GM03348 (cell line): ENCODE data around the gene SPARCL1.
A peak's percentile ranks its signal among the peaks of the same experiment; 100 is the strongest.

Source experiments
- DNase-seq: peaks from one replicate; pipeline ENCODE4 v3.0.0; 2012; ENCODE audit warnings: low spot score

SPARCL1 gene

GRCh38 chr4:87541521-87541920, 12.3 kb upstream of the SPARCL1 start:
- no peak for DNase-seq

GRCh38 chr4:87540146-87541058, 11.2 kb upstream of the SPARCL1 start:
- peak; percentile 19 for DNase-seq

- no peak for DNase-seq
These were observed 3.7 kb upstream of the SPARCL1 start for GRCh38 chr4:87532907-87533306.

- DNase-seq, result no peak
These were observed 2.9 kb upstream of the SPARCL1 start for GRCh38 chr4:87532109-87532508.

GRCh38 chr4:87531621-87532020, 2.4 kb upstream of the SPARCL1 start:
- no peak for DNase-seq

GRCh38 chr4:87530868-87531267, 1.7 kb upstream of the SPARCL1 start:
- DNase-seq, result peak; percentile 47

- no peak for DNase-seq
These were observed 1.1 kb upstream of the SPARCL1 start for GRCh38 chr4:87530229-87530628.

GRCh38 chr4:87527431-87528220, 1.6 kb downstream of the SPARCL1 start:
- no peak for DNase-seq

GRCh38 chr4:87525636-87526295, 3.4 kb downstream of the SPARCL1 start:
- DNase-seq, result no peak

GRCh38 chr4:87524456-87524855, 4.7 kb downstream of the SPARCL1 start:
- DNase-seq, result no peak

GRCh38 chr4:87523307-87523706, 5.9 kb downstream of the SPARCL1 start:
- no peak for DNase-seq

- DNase-seq, result no peak
These were observed 7.3 kb downstream of the SPARCL1 start for GRCh38 chr4:87521757-87522374.

GRCh38 chr4:87521319-87521718, 7.9 kb downstream of the SPARCL1 start:
- DNase-seq, result no peak

GRCh38 chr4:87517621-87518020, 11.6 kb downstream of the SPARCL1 start:
- DNase-seq, result no peak

- DNase-seq, result no peak
These were observed 12.5 kb downstream of the SPARCL1 start for GRCh38 chr4:87516683-87517082.

GRCh38 chr4:87512400-87512799, 16.8 kb downstream of the SPARCL1 start:
- DNase-seq, result no peak

- DNase-seq, result no peak
These were observed 17.7 kb downstream of the SPARCL1 start for GRCh38 chr4:87511500-87511899.

- no peak for DNase-seq
These were observed 18.4 kb downstream of the SPARCL1 start for GRCh38 chr4:87510747-87511146.

GRCh38 chr4:87506974-87507701, 22.0 kb downstream of the SPARCL1 start:
- DNase-seq, result peak; percentile 75

GRCh38 chr4:87505862-87506261, 23.3 kb downstream of the SPARCL1 start:
- DNase-seq, result no peak

GRCh38 chr4:87502580-87503238, 26.5 kb downstream of the SPARCL1 start:
- no peak for DNase-seq
